Measurements from ENCODE around the gene SLCO3A1.

Gene SLCO3A1

DNA sequence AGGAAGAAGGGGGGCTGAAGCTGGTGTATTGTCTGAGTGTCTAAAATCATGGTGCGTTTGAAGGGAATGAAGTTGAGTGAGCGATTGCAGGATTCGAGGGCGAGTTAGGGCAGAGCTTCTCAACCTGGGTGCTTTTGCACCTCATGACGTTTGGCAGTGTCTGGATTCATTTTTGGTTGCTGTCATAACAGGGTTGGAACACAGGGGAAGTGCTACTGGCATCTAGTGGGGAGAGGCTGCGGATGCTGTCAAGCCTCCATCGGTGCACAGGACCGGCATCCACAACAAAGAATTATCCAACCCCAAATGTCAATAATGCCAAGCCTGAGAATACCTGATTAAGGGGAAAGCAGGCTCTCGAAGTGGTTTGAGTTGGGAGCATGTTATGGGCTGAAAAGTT, 120.0 kb downstream of the SLCO3A1 start:
- DNase-seq = no peak

DNA sequence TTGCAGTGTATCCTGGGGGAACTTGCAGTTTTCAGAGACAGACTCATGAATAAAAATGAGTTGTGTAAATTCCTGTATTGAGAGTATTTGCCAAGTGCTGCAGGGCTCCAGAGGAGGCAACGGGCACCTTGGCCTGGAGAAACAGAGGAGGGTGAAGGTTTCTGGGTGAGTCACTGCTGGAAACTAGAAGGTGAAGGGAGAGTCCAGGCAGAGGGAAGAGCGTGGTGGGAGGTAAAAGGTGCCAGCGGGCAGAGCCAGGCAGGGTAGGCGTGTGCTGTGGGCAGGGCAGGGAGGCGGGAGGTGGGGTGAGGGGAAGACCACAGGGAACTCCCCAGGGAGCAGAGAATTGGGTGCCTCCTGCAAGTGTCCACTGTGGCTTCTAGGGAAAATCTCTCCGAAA, 120.8 kb downstream of the SLCO3A1 start:
- DNase-seq = no peak

DNA sequence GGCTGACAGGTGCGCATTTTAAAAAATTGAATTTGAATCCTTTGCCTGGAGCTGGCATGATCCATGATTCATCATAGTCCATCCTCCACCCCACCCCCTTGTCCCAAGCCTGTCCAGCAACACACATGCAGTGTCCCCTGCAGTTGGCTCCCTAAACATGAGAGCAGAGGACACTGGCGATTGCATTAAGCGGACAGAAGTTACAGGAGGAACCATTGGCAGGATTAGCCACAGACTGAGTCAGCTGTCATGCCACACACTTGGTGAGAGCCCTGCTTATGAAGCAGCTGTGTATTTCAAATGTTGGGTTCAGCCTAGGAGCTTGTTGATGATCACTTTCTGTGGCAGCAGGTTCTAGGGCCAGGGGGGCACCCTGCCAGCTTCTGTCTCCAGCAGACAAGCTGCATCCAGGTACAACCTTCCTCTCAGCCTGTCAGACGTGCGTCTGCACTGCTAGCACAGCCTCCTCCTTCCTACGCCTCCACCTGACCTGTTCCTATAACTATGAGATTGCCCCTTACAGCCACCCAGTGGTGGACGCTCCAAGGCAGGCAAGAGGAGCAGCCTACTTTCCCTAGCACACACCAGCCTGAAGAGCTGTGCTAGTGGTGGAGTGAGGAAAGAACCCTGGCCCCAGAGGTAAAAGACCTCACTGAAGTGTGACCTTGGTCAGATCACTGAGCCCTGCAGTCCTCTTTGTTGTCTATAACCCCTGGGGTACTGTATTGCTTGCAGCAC, 121.9 kb downstream of the SLCO3A1 start:
- no peak for DNase-seq

DNA sequence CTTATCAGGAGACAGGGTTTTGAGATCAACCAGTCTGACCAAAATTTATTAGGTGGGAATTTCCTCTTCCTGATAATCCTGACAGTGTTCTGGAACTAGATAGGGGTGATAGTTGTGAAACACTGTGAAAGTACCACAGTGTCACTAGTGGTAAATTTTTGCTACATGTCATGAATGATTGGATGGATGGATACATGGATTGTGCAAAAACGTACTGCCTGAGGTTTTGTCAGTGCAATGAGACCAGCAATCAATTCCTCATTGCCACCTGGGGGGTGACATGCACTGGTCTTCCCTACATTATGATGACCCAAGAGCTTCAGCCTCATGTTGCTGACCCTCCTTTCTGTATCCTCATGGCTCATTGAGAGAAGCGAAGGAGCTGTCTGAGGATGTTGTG, 123.5 kb downstream of the SLCO3A1 start:
- no peak for DNase-seq

DNA sequence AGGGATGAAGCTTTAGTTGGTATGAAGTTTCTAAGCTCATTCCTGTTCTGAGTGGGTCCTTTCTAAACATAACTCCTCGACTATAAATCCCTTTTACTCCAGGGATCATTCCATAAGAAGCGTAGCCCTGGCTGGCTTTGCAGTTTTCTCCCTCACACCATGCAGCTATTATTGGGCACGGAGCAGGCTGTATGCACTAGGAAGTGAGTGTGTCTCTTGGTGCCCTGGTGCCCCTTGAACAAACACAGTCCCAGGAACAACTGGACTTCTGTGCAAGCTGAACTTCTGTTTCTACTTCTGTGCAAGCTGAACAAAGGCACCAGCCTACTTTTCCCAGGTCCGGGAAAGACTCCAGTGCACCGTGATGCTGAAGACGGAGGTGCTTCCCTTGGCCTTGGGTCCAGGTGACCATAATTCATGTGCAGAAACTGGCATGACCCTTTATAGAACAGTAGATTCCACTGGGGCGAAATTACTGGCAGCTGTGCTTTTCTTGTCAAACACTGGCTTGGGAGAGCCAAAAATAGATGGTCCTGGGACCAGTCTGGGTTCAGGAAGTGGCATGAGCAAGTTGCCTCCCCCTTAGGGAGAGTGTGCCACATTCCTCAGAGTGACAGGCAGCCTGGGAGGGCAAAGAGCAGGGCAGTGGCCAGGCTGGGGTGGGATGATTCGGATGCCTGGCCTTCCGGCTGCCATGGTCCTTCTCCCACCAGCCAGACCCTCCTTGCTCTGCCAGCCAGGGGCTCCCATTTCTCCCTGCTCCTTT, 127.2 kb downstream of the SLCO3A1 start:
- no peak for DNase-seq

DNA sequence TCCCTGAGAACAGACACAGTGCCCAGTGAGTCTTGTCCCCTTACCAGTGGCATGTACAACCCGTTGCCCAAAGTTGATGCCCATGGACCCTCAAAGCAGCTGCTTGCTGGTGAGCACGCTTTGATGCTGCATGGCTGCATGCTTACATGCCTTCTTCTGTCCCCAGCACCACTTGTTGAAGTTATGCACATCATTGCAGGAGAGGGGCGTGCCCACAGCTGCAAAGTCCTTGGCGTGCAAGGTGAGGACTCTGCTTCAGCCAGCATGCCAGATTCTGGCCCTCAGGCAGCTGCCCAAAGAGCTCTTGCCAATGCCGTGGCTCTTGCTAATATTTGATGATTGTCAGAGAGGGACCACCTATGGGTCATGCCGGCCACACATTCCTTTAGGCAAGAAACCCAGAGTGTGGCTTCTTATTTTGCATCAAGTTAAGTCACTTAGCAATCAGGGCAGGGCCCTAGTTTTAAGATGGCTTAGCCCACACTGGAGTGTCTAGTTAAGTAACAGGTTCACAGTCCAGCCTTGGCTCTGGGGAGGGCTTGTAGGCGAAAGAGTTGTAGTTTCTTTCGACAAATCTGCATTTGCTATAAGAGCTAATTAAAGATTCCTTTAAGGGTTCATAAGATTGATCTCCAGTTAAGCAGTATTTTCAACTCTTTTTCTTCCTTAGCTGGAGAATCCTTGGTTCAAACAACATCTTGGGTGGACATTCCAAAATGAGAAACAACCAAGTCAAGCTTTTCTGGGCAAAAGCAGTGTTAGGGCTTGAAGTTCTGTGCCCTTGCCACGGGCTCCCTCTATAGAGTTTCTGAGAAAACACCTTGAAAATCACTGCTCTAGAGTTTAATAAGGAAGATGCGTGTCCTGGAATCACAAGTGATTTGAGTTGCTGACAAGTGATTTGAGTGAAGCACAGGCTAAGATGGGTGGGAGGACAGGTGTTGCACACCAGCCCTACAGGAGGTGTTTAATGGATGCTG, 128.6 kb downstream of the SLCO3A1 start:
- DNase-seq = no peak

DNA sequence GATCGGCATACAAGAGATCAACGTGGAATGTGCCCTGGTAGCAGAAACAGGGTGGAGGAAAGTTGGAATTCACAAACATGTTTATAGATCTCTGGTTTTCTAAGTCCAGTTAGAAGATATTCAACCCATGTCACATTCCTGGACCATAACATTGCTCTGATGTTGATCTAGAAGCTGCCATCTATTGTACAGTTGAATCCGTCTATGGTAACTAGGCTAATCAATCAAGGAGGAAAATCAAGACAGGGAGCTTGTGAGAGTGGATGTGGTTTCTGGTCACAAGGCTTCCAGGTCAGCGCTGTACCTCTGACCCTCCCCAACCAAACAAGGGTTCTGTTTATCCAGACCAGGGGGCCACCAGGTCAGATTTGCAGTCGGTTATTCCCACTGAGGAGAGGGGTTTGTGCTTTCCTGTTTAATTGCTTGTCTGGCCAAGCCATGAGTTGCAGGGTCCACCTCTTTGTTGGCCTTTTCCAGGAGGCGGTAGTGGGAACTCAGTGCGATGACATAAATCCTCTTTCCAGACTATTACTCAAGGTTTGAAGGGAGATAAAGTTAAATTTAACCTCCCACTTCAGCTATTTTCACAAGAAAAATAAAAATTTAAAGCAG, 130.3 kb downstream of the SLCO3A1 start:
- no peak for DNase-seq

DNA sequence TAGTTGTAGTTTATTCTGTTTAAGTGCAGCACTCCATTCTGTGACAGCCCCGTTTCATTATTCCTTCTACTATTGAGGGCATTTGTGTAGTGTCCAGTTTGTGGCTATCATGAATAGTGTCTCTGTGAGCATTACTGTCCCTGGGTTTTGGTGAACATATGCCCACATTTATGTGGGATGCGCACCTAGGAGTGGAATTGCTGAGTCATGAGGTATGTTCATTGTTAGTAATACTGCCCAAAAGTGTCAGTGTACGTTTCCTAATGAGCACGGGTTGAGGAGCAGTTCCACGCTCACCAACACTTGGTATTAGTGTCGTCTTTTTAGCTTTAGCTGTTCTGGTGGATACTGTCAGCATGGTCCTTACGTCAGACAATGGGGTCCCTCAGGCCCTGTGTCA, 131.8 kb downstream of the SLCO3A1 start:
- DNase-seq = no peak

DNA sequence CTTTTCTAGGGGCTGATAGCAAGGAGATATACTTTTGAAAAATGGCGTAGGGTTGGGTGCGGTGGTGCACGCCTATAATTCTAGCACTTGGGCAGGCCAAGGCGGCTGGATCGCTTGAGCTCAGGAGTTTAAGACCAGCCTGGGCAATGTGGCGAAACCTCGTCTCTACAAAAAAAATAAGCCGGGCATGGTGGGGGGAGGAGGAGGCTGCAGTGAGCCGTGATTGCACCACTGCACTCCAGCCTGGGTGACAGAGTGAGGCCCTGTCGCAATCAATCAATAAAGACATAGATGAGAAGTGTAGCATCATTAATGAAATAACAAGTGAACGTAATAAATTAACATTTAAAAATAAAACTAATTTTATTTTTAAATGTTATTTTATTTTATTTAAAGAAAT, 134.6 kb downstream of the SLCO3A1 start:
- DNase-seq = no peak

DNA sequence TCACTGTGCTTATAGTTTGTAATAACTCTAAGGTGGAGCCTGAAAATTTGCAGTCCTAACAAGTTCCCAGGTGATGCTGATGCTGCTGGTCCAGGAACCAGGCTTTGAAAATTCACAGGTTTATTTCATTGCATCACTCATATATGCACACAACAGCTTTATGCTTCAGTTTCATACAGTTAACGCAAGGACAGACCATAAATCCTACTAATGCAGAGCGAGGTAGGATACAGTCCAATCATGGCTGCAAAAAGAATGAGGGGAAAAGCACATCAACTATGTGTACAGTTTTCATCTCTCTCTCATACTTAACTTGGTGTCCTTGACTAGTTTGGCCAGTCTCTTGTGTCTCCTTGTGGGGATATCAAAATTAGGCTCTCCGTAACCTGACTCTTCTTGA, 135.1 kb downstream of the SLCO3A1 start:
- no peak for DNase-seq

DNA sequence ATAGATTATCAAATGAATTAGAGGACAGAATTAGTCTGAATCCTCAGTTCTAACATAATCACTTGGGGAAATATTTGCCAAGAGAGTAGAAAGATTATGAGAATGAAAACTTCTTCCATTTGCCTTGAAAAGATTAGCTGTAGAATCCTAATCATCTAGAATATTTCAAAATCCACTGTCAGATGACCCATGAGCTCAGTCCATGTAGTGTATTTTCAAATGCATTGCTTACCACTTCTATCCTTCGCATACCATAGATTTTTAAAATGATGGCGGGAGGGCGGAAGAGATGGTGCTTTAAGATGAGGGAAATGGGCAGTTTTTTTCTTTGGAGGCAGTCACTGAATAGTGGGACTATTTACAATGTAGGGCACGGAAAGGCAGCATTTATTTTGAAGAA, 136.3 kb downstream of the SLCO3A1 start:
- no peak for DNase-seq

DNA sequence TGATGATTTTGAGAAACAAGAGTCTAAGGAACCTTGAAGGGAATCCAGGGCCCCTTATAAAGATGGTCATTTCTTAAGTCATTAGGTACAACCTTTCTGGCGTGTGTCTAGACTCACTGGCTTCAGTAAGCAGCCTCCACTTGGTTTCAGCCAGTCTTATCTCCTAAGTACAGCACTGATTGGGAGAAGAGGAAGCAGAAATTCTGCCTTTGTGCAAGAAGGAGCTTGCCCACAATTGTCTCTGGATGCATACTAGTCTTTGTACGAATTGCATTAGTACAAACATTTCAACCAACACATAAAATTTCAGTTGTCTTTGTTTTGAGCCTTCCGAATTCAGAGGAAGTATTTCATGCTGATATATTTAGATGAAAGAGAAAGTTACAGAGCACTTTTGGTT, 139.4 kb downstream of the SLCO3A1 start:
- DNase-seq = no peak

DNA sequence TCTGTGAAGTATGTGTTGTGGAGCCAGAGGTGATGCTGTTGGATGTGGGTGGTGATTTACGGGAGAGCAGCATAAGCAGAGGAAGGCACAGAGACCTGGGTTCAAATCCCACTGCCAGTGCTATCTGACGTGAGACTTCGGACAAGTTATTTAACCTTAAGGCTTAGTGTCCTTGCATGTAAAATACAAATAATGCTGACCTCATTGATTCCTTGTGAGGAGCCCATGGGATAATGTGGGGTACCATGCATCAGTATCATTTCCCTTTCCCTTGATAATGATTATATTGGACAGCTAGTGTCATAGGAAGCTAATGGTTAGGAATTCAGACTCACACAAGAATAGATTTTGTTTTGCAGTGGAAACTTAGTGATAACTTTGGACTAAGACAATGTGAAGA, 141.6 kb downstream of the SLCO3A1 start:
- no peak for DNase-seq

DNA sequence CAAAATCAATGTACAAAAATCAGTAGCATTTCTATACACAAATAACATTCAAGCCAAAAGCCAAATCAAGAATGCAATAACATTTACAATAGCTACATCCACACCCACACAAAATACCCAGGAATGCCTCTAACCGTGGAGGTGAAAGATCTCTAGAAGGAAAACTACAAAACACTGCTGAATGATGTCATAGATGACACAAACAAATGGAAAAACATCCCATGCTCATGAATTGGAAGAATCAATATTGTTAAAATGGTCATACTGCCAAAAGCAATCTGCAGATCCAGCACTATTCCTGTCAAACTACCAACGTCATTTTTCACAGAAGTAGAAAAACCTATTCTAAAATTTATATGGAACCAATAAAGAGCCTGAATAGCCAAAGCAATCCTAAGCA, 143.7 kb downstream of the SLCO3A1 start:
- DNase-seq = no peak

DNA sequence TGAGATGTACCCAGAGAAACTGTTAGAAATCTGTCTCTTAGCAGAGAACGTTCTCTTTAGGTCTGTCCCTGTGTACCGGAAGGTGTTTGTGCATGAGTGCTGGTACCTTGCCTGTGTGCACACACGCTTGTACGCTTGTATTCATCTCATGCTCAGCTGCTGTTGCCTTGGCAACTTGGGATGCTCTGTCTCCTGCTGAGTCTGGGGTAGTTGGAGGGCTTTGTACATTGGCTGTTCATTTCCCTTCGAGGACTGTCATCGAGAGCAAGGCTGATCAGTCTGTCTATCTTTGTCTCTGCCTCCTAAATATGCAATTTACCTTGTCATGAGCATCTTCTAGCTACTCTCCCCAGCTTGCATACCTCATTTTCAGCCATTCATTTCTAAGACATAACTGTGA, 147.2 kb downstream of the SLCO3A1 start:
- DNase-seq = no peak

DNA sequence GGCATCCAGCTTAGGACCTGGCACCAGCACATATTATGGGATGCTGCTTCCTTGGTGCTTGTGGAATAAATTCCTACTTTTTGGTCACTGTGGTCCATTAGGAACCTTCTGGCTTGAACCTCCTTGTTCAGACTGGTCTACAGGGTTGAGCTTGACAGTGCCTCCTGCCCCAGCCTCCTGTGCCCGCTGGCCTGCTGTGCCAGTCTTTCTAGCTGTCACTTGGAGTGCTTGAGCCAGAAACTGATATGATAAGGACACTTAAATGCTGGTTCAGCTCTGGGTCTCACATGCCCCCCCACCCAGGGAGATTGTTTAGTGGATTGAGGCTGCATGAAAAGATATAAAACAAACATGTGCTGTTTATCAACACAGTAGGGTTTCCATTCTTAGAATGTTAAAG, 147.8 kb downstream of the SLCO3A1 start:
- no peak for DNase-seq

DNA sequence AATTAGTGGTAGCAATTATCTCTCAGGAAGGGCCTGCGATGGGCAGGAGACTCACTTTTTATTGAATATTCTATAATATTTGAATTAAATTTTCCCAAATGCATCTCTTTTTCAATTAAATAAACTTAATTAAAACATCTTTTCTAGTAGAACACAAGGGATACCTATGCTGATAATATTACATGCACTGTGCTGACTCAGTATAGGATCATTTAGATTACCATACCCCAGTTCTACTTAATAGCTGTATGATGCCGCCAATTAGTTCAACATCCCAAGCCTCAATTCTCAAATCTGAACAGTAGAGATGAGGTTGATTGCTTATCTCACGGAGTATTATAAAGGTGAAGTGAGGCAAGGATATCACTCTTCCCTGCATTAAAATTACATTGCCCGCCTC, 149.2 kb downstream of the SLCO3A1 start:
- no peak for DNase-seq

DNA sequence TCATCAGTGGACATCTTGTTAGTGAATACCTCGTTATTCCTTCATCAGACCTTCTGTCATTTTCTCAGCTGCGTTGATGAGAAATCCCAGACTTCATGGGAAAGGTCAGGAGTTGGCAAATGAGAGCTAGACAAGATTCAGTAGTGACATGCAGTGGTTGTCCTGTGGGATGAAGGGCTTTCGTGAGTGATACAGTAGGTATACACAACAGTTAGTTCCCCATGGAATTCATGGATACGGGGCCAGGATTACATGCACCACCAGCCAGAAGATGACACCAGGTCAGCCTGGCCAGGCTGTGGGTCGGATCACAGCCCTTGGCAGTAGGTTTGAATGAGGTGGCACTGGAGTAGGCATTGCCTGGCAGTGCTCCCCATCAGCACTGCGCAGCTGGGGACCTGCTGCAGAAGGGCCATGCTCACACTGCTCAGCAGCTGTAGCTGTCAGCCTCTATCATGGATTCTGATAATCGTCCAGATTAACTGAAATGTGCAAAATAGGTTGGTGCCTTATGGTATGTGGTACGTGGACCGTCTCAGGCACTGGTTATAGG, 150.1 kb downstream of the SLCO3A1 start:
- no peak for DNase-seq

DNA sequence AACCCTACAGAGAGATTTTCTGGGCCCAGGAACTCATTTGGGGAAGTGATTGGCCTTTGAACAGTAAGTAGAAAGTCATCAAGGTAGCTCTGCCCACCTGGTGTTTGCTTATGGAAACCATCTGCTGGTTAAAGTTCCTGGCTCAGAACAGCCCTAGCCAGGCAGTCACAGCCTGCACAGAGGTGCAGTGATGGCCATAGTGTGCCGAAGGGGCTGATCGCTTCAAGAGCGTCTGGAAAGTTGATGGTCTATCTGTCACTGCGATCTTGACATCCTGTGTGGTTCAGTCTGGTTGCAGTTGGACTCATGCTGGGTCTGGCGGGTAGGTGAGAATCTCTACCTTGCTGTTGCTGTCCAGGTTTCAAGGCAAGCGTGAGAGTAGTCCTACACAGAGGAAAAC, 151.6 kb downstream of the SLCO3A1 start:
- DNase-seq = no peak

DNA sequence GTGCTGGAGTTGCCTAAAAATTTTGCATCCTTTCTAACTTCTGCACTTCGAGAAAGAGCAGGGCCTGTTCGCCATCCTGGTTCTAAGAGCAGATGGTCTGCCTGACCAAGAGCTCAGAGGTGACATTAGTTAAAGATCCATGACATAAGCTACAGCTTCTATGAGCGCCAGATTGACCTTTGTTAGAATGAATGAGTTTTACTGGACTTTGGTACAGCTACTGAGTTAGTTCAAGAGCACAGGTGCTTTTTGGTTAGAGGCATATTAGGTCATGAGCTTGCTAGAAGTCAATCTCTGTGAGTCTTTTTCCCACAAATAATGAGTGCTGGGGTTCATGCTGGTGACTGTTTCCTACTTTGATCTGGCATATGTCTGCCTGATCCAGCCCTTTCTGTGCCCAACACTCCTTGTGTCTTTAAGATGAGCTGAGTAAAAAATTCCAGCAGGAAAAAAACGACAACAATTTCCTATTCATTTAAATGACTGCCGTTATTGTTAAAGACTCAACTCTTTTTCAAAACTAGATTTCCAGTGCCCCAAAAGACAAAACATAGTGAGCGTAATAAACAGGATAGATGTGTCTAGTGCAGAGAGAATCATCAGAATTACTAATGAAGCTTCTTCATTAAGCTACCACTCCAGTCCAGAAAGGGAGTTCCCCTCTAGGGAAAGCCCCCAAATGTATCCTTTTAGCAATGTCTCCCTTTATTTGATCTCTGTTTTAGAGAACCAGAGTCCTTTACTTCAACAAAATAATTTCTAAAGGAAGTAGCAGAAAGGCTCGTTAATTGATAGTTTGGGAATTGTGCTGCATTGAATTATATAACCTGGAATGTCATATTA, 152.9 kb downstream of the SLCO3A1 start:
- no peak for DNase-seq

DNA sequence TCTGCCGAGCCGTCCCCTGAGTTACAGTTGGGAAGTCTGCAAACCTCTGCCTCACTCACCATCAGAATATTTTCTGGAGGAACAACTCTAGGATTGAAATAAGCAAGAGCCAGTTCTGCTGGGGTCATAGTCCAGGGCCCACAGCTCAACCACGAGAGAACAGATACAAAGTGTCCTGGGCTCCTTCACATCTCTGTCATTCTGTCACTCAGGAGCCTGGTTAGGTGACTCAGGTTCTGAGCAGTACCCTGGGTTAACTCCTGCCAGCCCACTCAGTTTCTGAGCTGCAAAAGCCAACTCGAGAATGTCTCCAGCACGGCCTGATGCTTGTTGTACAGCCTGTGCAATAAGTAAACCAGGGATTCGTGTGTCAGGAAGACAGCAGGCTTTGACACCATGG, 155.7 kb downstream of the SLCO3A1 start:
- DNase-seq = no peak

Measured in CD4-positive, alpha-beta T cell treated with Interferon alpha-2 for 1 hour (primary cell).